Mucosa of rectum (tissue), 2 donors: Measurements from ENCODE around the gene CHFR.
"Not testable (repeated sequence)": the region's sequence is repeated elsewhere in the genome, so short reads cannot be mapped to it uniquely, and the experiment has no call there.

Experiments used
- H3K27ac ChIP-seq, 2 donors: one replicate each; pipeline ENCODE4 v1.7.0; 2013; ENCODE audit warnings: inconsistent platforms in 2 of 2, low read depth in 2 of 2, low read length in 2 of 2
- H3K27me3 ChIP-seq, 2 donors: one replicate each; pipeline ENCODE4 v1.7.0; 2013; ENCODE audit warnings: low read length in 2 of 2; ENCODE audit not compliant: control insufficient read depth in 2 of 2, insufficient read depth in 2 of 2
- H3K36me3 ChIP-seq, 2 donors: one replicate each; pipeline ENCODE4 v1.7.0; 2013; ENCODE audit warnings: low read length in 2 of 2; ENCODE audit not compliant: control insufficient read depth in 2 of 2, insufficient read depth in 2 of 2
- H3K4me1 ChIP-seq, 2 donors: one replicate each; pipeline ENCODE4 v1.7.0; 2013; ENCODE audit warnings: low read length in 2 of 2, mild to moderate bottlenecking in 1 of 2; ENCODE audit not compliant: control insufficient read depth in 2 of 2, insufficient read depth in 2 of 2
- H3K4me3 ChIP-seq, 2 donors: one replicate each; pipeline ENCODE4 v1.7.0; 2013; ENCODE audit warnings: low read length in 2 of 2
- H3K9ac ChIP-seq, 2 donors: one replicate each; pipeline ENCODE4 v1.7.0; 2013; ENCODE audit warnings: low read length in 2 of 2, low read depth in 1 of 2, mild to moderate bottlenecking in 1 of 2
- H3K9me3 ChIP-seq, 2 donors: one replicate each; pipeline ENCODE4 v1.7.0; 2013; ENCODE audit warnings: low read length in 2 of 2; ENCODE audit not compliant: control insufficient read depth in 2 of 2
- donor health status: healthy.
- donor health status: Normal muscosa, but diverticular disease.

CHFR gene

DNA sequence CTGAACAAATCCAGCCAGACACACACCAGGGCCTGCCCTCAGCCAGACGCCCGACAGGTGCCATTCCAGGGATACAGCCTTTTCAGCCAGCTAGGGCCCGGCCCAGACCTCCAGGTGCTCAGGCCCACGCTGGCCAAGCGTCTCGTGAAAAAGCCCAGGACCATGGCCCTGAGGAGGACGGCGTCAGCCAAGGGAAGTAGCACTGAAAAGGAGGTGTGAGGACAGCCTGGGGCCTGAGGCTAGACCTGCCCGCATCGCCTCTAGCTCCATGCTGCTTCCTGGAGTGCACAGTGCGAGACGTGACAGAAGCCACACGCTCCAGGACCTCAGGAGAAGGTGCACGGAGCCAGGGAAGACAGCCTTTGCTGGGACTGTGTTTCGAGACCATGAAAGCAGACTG lies 88.6 kb downstream of the CHFR start:
- H3K27me3 ChIP-seq, result no peaks in the 10 kb centered on the region
- no peak overlapping the region for H3K4me3 ChIP-seq
- H3K9ac ChIP-seq, result no peak overlapping the region
- H3K27ac ChIP-seq, result no peak overlapping the region
- no peaks in the 10 kb centered on the region for H3K4me1 ChIP-seq
- H3K9me3 ChIP-seq, result no peaks in the 10 kb centered on the region
- H3K36me3 ChIP-seq, result peaks cover 75 to 86% of the 10 kb centered on the region in 2 donors

DNA sequence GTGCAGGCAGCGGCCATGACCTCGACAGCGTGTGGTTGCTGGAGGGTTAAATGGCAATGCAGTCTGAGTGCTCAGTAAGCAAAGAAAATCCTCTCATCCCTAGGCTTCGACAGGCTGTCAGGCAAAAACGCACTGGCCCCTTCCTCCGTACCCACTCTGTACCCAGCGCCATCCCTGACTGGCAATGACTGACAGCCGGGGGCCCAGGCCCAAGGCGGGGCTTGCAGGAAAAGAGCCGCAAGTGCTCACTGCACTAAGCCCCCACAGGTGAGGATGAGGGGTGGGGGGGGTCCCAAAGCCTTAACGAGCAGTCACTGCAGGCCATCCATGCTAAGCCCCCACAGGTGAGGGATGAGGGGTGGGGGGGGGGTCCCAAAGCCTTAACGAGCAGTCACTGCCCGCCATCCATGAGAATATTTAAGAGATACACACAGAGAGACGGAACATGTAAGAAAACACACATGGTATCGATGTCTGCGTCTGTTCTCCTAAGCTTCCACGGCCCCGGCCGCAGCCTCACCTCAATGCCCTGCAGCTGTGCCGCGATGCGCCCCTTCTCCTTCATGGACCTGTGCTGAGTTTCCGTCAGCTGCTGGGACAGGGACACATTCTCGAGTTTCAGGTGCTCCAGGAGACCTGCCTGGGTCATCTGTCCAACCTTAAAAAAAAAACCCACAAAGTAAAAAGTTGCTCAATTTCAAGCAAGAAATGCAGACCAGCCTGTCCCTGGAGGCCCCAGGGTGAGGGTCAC lies 89.4 kb downstream of the CHFR start:
- no peak overlapping the region for H3K27ac ChIP-seq
- peaks cover 70 to 81% of the 10 kb centered on the region in 2 donors for H3K36me3 ChIP-seq
- no peak overlapping the region for H3K9ac ChIP-seq
- no peaks in the 10 kb centered on the region for H3K4me1 ChIP-seq
- no peaks in the 10 kb centered on the region for H3K27me3 ChIP-seq
- H3K9me3 ChIP-seq, result no peaks in the 10 kb centered on the region
- no peak overlapping the region for H3K4me3 ChIP-seq

DNA sequence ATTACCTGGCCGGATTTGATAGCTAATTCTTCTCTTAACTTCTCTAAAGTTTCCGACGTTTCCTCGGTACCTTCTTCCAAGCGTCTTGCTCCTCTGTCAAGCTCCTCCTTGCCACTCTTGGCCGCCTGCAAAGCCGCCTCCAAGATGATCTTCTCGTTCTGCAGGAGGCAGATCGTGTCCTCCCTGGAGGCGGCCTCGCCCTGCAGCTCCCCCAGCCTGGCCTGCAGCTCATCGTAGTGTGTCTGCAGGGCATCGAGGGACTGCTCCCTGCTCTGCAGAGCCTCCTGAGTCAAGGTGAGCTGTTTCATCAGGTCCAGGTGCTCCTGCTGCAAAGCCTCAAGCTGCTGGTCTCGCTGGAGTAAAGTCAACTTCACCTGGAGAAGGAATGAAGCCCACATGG lies 91.6 kb downstream of the CHFR start:
- H3K4me1 ChIP-seq, result no peaks in the 10 kb centered on the region
- no peak overlapping the region for H3K9ac ChIP-seq
- no peak overlapping the region for H3K27ac ChIP-seq
- H3K27me3 ChIP-seq, result no peaks in the 10 kb centered on the region
- H3K36me3 ChIP-seq, result peaks cover 65 to 72% of the 10 kb centered on the region in 2 donors
- no peak overlapping the region for H3K4me3 ChIP-seq
- H3K9me3 ChIP-seq, result no peaks in the 10 kb centered on the region

DNA sequence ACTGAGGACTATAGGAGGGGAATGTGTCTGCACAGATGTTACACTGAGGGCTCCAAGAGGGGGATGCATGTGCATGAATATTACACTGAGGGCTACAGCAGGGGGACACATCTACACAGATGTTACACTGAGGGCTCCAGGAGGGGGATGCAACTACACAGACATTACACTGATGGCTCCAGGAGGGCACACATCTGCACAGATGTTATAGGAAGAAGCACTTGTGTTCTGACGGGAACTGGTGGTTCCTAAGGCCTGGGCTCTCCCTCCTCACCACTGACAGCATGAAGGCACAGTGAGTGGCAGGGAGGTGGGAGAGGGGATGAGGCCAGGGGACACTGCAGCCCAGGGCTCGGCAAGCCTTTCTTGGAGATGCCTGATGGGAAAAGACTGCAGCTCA lies 95.5 kb downstream of the CHFR start:
- H3K27ac ChIP-seq, result not testable (repeated sequence)

DNA sequence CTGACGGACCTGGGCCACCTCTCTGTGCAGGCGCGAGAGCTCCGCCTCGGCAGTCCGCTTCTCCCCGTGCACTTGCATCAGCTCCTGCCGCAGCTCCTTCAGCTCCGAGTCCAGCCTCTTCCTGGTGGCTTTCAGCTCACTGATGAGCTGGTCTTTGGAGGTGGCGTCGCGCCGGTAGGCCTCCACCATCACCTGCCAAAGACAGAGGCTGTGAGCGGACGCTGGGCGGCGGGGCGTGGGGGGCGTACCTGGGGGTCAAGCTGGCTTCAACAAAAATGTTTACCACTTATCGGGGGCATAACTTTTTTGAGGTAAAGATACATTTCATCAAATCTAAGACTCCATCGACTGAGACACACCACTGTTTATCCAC lies 98.3 kb downstream of the CHFR start:
- Histone ChIP-seq H3K9me3 (no peaks in the 10 kb centered on the region), H3K27me3 (no peaks in the 10 kb centered on the region), H3K4me1 (no peaks in the 10 kb centered on the region), H3K9ac (no peak overlapping the region), H3K4me3 (no peak overlapping the region), H3K36me3 (peaks cover 51 to 58% of the 10 kb centered on the region in 2 donors), H3K27ac (no peak overlapping the region)

More for the DNA sequence above, 95.5 kb downstream of the CHFR start:
- not testable (repeated sequence) for H3K27me3 ChIP-seq, H3K9ac ChIP-seq, H3K4me3 ChIP-seq, H3K4me1 ChIP-seq, H3K9me3 ChIP-seq
- peaks cover 53 to 54% of the 10 kb centered on the region in 2 donors for H3K36me3 ChIP-seq

DNA sequence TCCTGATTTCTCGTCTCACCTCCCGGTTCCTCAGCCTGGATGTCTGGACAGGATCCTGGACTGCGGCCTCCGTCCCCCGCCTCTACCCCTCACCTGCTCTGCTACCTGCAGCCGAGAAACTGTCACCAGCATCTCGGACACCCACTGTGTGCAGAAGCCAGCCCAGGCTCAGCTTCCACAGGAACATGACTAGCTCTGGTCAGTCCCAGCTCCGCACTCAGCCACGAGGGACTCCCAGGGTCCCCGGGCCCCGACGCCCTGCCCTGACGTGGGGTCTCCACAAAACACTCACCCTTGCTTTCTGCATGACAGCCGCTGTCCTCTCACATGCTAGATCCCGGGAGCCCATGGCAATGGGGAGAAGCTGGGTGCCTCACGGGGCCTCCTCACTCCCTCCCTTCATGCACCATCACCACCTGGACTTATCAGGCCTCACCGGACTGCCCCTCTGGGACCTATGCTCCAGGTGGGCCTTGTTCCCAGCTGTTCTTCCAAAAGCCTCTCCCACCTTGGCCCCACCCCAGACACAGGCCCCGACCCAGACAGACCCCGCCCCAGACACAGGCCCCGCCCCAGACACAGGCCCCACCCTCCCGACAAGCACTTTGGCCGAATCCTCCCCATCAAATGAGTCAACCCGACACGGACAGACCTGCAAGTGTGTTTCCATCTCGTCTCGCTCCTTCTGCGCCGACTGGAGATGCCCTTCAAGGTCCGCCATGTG lies 98.9 kb downstream of the CHFR start:
- H3K9me3 ChIP-seq, result no peaks in the 10 kb centered on the region
- no peaks in the 10 kb centered on the region for H3K4me1 ChIP-seq
- H3K27ac ChIP-seq, result no peak overlapping the region
- H3K4me3 ChIP-seq, result no peak overlapping the region
- H3K27me3 ChIP-seq, result no peaks in the 10 kb centered on the region
- H3K9ac ChIP-seq, result no peak overlapping the region
- H3K36me3 ChIP-seq, result peaks cover 50 to 58% of the 10 kb centered on the region in 2 donors

DNA sequence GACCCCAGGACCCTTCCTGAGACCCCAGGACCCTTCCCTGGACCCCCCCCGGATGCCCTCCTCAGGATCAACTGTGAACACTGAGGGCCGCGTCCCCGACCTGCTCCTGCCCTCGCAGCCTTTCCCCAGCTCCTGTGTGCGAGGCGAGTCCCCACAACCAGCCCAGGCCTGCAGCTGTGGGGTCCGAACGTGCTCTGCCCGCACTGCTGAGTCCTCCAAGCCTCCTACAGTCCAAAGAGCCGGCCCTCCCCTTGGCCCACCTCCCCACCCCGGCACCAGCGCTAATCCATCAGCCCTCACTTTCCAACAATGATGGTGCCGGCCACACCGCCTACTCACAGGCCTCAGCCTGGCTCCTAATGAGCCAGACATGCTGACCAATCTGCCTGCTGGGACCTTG lies 99.5 kb downstream of the CHFR start:
- Histone ChIP-seq H3K27ac (no peak overlapping the region), H3K9me3 (no peaks in the 10 kb centered on the region), H3K9ac (no peak overlapping the region), H3K27me3 (no peaks in the 10 kb centered on the region), H3K36me3 (peaks cover 53 to 60% of the 10 kb centered on the region in 2 donors), H3K4me1 (no peaks in the 10 kb centered on the region), H3K4me3 (no peak overlapping the region)

DNA sequence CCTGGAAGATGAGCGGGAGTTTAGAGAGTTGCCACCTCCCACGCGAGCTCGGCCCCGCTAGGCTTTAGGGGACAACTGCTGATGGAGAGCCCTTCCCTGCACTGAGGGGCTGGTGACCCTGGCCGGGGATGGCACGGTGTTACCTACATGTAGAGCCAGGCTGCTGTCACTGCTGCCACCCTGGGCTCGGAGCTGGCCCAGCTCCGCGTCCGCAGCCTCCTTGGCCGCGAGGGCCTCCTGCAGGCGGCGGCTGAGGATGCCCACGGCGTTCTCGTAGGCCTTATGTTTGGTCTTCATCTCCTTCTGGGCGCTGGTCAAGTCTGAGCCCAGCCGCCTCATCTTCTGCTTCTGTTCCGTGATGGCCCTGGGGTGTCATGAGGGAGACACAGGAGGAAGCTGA lies 101.2 kb downstream of the CHFR start:
- H3K9me3 ChIP-seq, result no peaks in the 10 kb centered on the region
- H3K9ac ChIP-seq, result no peak overlapping the region
- H3K27me3 ChIP-seq, result no peaks in the 10 kb centered on the region
- no peak overlapping the region for H3K4me3 ChIP-seq
- H3K27ac ChIP-seq, result no peak overlapping the region
- H3K36me3 ChIP-seq, result peaks cover 62 to 64% of the 10 kb centered on the region in 2 donors
- no peaks in the 10 kb centered on the region for H3K4me1 ChIP-seq

DNA sequence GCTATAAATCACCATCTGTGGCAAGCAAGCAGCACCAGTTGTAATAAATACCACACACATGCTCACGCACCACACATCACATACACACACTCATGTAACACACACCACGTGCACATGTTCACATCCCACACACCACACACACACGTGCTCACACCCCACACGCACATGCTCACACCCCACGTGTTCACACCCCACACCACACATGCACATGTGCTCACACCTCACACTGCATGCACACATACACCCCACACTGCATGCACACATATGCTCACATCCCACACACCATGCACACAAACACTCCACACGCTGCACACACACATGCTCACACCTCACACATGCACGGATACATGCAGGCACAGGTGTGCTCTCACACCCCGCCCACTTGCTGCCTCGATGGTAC lies 102.8 kb downstream of the CHFR start:
- Histone ChIP-seq H3K4me3 (no peak overlapping the region), H3K9ac (no peak overlapping the region), H3K36me3 (peaks cover 71 to 74% of the 10 kb centered on the region in 2 donors), H3K9me3 (no peaks in the 10 kb centered on the region), H3K27ac (no peak overlapping the region), H3K4me1 (no peaks in the 10 kb centered on the region), H3K27me3 (no peaks in the 10 kb centered on the region)

DNA sequence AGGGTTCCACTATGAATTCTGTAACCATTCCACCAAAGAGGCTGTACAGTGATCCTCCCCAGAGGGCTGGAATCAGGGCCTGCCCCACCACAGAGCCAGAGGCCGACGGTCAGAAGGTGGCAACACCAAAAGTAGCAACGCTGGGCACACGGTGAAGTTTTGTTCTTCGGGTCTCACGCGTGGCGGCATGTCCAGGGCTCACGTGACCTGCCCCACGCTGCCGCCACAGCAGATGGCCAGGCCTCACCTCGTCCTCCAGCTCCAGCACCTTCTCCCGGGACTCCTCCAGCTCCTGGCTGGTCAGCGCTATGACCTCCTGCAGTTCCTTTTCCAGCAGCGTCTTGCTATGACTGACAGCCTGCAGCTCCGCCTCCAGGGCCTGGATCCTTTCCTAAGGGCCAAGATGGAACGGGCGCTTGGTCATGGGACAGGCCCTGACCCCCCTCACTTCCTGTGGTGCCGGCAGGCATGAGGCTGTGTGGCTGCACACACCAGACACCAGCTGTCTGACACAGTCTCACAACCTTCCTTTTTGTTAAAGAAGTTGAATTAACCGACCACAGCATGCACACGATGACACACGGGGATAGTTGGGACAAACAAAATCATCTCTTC lies 103.4 kb downstream of the CHFR start:
- Histone ChIP-seq H3K27me3 (no peaks in the 10 kb centered on the region), H3K27ac (peak overlapping the region; percentile 23 to 32)

More for the DNA sequence above, 103.4 kb downstream of the CHFR start:
- Histone ChIP-seq H3K36me3 (peaks cover 69% of the 10 kb centered on the region in 2 donors), H3K4me3 (no peak overlapping the region), H3K9me3 (no peaks in the 10 kb centered on the region), H3K9ac (no peak overlapping the region), H3K4me1 (no peaks in the 10 kb centered on the region)
